Duodenal mucosa (tissue), 2 donors: ENCODE results near the gene ZNF787.

Source experiments
- H3K27ac ChIP-seq: one replicate; pipeline ENCODE4 v1.7.0; 2013; ENCODE audit warnings: low read depth, low read length
- H3K27me3 ChIP-seq, 2 donors: one replicate each; pipeline ENCODE4 v1.7.0; 2013; ENCODE audit warnings: low read length in 2 of 2, control low read depth in 1 of 2; ENCODE audit not compliant: insufficient read depth in 2 of 2, control insufficient read depth in 1 of 2
- H3K36me3 ChIP-seq, 2 donors: one replicate each; pipeline ENCODE4 v1.7.0; 2013; ENCODE audit warnings: low read length in 2 of 2, control low read depth in 1 of 2; ENCODE audit not compliant: insufficient read depth in 2 of 2, control insufficient read depth in 1 of 2
- H3K4me1 ChIP-seq, 2 donors: one replicate each; pipeline ENCODE4 v1.7.0; 2013; ENCODE audit warnings: low read length in 2 of 2, control low read depth in 1 of 2; ENCODE audit not compliant: insufficient read depth in 2 of 2, control insufficient read depth in 1 of 2
- H3K4me3 ChIP-seq, 2 donors: one replicate each; pipeline ENCODE4 v1.7.0; 2013; ENCODE audit warnings: low read length in 2 of 2, low read depth in 1 of 2
- H3K9ac ChIP-seq, 2 donors: one replicate each; pipeline ENCODE4 v1.7.0; 2013; ENCODE audit warnings: low read length in 2 of 2, low read depth in 1 of 2
- H3K9me3 ChIP-seq, 2 donors: one replicate each; pipeline ENCODE4 v1.7.0; 2013; ENCODE audit warnings: low read length in 2 of 2, control low read depth in 1 of 2; ENCODE audit not compliant: control insufficient read depth in 1 of 2

ZNF787 gene

DNA sequence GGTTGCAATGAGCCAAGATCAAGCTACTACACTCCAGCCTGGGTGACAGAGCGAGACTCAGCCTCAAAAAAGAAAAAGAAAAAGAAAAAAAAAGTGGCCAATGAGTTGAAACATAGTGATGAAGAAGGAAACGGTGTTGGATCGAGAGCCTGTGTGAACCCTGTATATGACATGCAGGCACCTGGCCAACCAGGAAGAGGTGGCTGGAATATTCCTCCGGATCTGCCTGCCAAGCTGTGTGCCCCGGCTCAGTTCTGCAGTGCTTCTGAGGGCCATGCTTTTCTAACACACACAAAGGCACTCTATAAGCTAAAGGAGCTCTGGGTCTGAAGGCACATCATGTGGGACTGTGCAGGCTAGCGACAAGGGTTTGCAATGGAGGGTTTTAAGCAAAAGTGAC lies 16.3 kb upstream of the ZNF787 start:
- Histone ChIP-seq H3K4me1 (peaks cover 14 to 19% of the 10 kb centered on the region in 2 donors), H3K27ac (no peak overlapping the region), H3K36me3 (no peaks in the 10 kb centered on the region), H3K9ac (no peak overlapping the region), H3K4me3 (no peak overlapping the region), H3K9me3 (no peaks in the 10 kb centered on the region), H3K27me3 (no peaks in the 10 kb centered on the region)

DNA sequence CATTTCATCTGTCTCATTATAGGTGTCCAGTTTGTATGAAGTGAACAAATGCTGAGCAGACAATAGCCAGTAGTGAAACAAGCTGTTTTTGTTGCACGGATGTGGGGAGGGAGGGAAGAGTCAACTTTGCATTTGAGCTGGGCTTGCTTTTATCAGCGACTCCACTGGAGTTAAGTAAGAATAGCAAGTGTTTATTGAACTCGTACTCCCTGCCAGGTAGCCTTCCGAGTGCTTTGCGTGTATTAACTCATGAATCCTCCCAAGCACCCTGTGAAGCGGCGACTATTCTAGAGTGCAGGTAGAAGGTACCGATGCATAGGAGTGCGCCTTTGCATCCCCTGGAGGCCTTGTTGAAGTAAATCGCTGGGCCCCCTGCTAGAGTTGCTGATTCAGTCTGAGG lies 15.3 kb upstream of the ZNF787 start:
- Histone ChIP-seq H3K36me3 (no peaks in the 10 kb centered on the region), H3K27me3 (no peaks in the 10 kb centered on the region), H3K9ac (no peak overlapping the region), H3K27ac (no peak overlapping the region), H3K4me3 (no peak overlapping the region), H3K9me3 (no peaks in the 10 kb centered on the region), H3K4me1 (peaks cover 6 to 10% of the 10 kb centered on the region in 2 donors)

DNA sequence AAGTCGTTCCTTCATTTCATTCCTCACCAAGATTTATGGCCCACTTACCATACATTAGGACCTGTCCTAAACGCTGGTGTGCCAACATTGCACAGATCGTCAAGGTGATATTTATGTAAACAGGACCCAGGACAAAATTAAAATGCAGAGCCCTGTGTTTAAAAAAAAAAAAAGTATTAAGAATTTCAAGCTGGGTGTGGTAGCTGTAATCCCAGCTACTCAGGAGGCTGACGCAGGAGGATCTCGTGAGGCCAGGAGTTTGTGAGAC lies 13.5 kb upstream of the ZNF787 start:
- peaks cover 0 to 4% of the 10 kb centered on the region in 2 donors for H3K4me1 ChIP-seq

DNA sequence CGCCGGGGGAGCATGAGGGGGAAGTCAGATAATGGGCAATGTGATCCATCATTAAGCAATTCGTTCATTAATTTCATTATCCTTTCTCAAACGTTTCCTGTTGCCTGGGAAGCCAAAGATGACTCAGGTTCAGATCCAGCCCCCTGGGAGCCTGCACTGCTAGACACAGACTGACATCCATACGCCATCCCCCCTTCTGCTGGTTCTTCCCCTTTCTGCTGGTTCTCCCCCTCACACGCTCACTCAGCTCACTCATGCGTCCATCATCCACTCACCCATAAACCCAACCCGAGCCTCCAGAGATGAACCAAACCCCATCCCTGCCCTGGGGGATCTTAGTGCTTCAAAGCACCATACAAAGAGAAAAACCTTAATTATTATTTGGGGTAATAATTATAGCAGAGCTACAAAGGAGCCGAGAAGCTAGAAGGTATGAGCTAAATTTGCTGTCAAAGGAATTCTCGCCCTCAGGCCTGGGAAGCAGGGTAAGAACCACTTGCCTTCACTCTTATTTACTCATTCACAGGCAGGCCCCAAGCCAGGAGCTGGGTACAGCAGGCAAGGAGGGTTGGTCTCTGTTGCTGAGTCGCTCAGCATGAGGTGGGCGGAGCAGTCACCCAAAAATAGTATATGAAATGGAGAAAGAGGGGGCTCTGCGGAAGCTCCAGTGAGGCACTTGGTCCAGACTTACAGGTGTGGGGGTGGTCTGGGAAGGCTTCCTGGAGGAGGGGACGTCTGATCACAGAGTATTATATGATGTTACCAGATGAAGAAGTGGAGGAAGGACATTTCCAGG lies 13.0 kb upstream of the ZNF787 start:
- no peak overlapping the region for H3K9ac ChIP-seq
- no peaks in the 10 kb centered on the region for H3K9me3 ChIP-seq
- H3K36me3 ChIP-seq: no peaks in the 10 kb centered on the region
- peaks cover 0 to 4% of the 10 kb centered on the region in 2 donors for H3K4me1 ChIP-seq
- H3K27me3 ChIP-seq: no peaks in the 10 kb centered on the region
- H3K4me3 ChIP-seq: no peak overlapping the region
- no peak overlapping the region for H3K27ac ChIP-seq

More for the DNA sequence above, 13.5 kb upstream of the ZNF787 start:
- Histone ChIP-seq H3K27ac (no peak overlapping the region), H3K9ac (no peak overlapping the region), H3K27me3 (no peaks in the 10 kb centered on the region), H3K9me3 (no peaks in the 10 kb centered on the region), H3K36me3 (no peaks in the 10 kb centered on the region), H3K4me3 (no peak overlapping the region)

DNA sequence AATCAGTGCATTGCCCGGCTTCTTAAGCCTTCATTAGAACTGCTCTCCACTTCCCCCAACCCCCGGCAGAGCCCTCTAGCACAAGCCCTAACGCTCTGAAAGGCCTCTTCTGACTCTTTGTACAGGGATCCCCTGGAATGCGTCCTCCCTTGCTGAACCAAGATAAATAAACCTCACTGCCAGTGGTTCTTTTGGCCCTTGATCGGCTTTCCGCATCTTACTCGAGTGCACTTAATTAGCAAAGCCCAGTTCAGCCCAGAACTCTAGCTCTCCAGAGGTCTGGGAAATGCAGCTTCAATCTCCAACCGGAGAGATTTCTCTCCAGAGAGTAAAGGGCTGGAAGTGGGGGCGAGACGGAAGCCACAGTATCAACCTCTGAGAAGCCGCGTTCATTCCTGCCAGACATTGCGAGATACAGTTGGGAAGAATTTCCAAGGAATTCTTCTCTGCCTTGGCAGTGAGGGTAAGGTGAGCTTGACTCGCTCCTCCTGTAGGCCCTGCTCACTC lies 11.3 kb upstream of the ZNF787 start:
- Histone ChIP-seq H3K27me3 (no peaks in the 10 kb centered on the region), H3K9me3 (no peaks in the 10 kb centered on the region), H3K4me1 (no peaks in the 10 kb centered on the region), H3K4me3 (no peak overlapping the region), H3K36me3 (no peaks in the 10 kb centered on the region), H3K9ac (no peak overlapping the region), H3K27ac (no peak overlapping the region)

DNA sequence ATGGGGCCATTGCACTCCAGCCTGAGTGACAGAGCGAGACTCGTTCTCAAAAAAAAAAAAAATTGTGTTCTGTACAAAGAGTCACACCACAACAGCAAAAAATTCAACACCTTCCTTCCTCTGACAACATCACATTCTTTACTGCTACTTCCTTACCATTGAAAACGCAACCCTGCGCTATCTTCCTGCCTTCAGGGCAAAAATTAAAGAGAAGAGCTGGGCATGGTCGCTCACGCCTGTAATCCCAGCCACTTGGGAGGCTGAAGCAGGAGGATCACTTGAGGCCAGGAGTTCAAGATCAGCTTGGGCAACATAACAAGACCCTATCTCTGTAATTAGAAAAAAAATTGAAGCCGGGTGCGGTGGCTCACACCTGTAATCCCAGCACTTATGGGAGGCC lies 10.6 kb upstream of the ZNF787 start:
- H3K9me3 ChIP-seq: no peaks in the 10 kb centered on the region
- H3K27me3 ChIP-seq: no peaks in the 10 kb centered on the region
- no peaks in the 10 kb centered on the region for H3K4me1 ChIP-seq
- H3K27ac ChIP-seq: no peak overlapping the region
- no peak overlapping the region for H3K4me3 ChIP-seq
- no peaks in the 10 kb centered on the region for H3K36me3 ChIP-seq
- no peak overlapping the region for H3K9ac ChIP-seq

DNA sequence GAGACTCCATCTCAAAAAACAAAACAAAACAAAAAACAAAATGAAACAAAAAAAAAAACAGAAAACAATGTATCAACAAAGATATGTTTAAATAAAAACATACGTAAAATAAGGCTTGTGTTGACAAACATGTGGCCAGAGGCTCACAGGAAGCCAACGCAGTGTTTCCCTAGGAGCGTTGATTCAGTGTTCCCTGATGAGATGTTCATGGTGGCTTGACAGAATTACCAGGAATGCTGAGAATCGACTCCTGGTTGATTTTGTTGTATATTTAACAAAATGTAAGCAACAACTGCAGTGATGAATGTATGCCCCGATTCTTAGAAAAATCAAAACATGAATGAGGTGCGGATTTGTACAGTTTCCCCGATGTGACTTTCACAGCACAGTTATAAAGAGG lies 8.9 kb upstream of the ZNF787 start:
- H3K9me3 ChIP-seq: no peaks in the 10 kb centered on the region
- H3K27ac ChIP-seq: no peak overlapping the region
- peaks cover 4 to 9% of the 10 kb centered on the region in 2 donors for H3K4me1 ChIP-seq
- H3K4me3 ChIP-seq: no peak overlapping the region
- H3K9ac ChIP-seq: no peak overlapping the region
- no peaks in the 10 kb centered on the region for H3K36me3 ChIP-seq
- no peaks in the 10 kb centered on the region for H3K27me3 ChIP-seq

DNA sequence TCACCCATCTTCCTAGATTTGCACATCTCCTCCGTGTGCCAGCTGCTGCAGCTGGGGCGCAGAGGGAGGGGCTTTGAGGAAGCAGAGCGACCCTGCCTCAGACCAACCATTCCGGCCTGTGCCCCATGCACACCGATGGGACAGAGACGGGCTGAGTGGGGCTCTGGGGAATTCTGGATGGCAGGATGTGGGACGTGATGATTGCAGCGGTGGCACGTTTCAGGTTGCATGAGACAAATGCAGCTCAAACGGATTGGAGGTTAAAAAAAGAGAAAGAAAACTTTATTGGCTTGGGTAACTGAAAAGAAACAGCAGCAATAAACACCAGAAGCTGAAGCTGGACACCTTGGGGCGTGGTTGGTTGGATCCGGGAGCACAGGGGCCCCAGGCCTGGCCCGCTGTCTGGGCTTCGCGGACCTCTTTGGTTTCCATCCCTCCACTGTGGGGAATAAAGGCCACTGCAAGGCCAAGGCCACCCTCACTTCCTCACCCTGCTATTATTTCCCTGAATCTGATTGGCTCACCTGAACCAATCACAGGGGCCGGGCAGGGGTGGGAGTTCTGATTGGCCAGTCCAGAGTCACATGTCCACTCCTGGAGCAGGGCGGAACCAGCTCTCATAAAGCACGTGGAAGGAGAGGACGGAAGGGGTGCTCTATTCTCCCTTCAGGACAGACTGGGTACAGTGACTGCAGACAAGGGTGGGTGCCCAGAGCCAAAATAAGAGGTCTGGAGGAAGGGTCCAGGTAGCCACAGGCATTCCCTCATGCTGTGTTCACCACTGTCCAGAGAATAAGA lies 6.1 kb upstream of the ZNF787 start:
- H3K27ac ChIP-seq: no peak overlapping the region
- peaks cover 4 to 9% of the 10 kb centered on the region in 2 donors for H3K4me1 ChIP-seq
- H3K9me3 ChIP-seq: no peaks in the 10 kb centered on the region
- H3K9ac ChIP-seq: no peak overlapping the region
- no peaks in the 10 kb centered on the region for H3K36me3 ChIP-seq
- no peaks in the 10 kb centered on the region for H3K27me3 ChIP-seq
- H3K4me3 ChIP-seq: no peak overlapping the region

DNA sequence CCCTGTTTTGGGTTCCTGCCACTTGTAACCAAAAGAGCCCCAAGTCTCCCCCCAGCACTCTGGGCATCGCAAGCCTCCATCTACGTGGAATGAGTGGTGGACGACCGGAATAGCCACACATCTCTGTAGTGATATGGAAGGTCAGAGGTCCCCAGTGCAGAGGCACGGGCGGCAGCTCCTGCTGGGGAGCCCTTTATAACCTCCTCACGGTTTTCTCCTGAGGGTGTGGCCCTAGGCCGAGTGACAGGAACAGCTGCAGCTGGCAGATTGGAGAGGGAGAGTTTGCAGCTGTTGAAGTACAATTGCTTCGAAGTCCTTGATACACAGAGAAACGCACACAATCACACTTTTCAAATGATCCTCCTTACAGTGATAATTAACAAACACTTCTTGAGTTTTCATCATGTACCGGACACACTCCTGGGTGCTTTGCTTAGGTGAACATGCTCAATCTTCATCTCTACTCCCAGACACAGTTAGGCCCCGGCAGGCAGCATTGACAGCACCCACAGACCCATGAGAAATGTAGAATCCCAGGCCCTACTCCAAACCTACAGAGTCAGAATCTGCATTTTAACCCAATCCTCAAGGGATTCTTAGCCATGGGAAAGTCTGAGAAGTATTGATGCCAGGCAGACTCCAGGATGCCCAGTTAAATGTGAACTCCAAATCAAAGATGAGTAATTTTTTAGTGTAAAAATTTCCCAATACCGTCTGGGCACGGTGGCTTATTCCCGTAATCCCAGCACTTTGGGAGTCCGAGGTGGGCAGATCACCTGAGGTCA lies 4.9 kb upstream of the ZNF787 start:
- Histone ChIP-seq H3K27ac (no peak overlapping the region), H3K27me3 (no peaks in the 10 kb centered on the region), H3K9ac (no peak overlapping the region), H3K4me3 (no peak overlapping the region), H3K36me3 (no peaks in the 10 kb centered on the region), H3K4me1 (peaks cover 9 to 16% of the 10 kb centered on the region in 2 donors), H3K9me3 (no peaks in the 10 kb centered on the region)

DNA sequence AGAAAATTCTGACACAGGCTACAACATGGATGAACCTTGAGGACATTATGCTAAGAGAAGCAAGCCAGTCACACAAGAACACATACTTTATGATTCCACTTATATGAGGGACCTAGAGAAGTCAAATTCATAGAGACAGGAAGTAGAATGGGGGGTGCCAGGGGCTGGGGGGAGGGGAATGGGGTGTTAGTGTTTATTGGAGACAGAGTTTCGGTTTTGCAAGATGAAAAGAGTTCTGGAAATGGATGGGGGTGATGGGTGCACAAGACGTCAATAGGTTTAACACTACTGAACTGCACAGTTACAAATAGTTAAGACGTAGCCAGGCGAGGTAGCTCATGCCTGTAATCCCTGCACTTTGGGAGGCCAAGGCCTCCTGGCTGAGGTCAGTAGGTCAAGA lies 3.5 kb upstream of the ZNF787 start:
- Histone ChIP-seq H3K4me1 (peaks cover 15 to 21% of the 10 kb centered on the region in 2 donors), H3K4me3 (no peak overlapping the region), H3K27me3 (no peaks in the 10 kb centered on the region), H3K9me3 (no peaks in the 10 kb centered on the region), H3K36me3 (no peaks in the 10 kb centered on the region), H3K9ac (no peak overlapping the region), H3K27ac (no peak overlapping the region)
